Keratinocyte (primary cell): ENCODE data around the gene SREBF1. TPM values are rescaled to one million over a fixed set of nuclear protein-coding genes. Genes with fewer than 3 reads are reported as not detected.

Experiments used
- DNase-seq: peaks from one replicate; pipeline ENCODE4 v3.0.0-alpha.2; 2011; ENCODE audit warnings: low read depth, missing footprints, low spot score
- FAIRE-seq: peaks from 2 replicates; lab custom pipeline; 2011; peaks lifted over from hg19 to GRCh38; lab: Jason Lieb, UNC
- H2AFZ ChIP-seq: 2 replicates; pipeline ENCODE4 v1.6.0; 2012; ENCODE audit warnings: low read length, control low read depth, inconsistent platforms; ENCODE audit not compliant: control insufficient read depth
- H3K27ac ChIP-seq: 2 replicates; pipeline ENCODE4 v1.5.1; 2011; ENCODE audit warnings: low read length; ENCODE audit not compliant: control insufficient read depth, insufficient read depth
- H3K27me3 ChIP-seq: 3 replicates; pipeline ENCODE4 v1.6.0; 2011; ENCODE audit warnings: low read length; ENCODE audit not compliant: control insufficient read depth, insufficient read depth; ENCODE audit errors: extremely low read depth
- H3K36me3 ChIP-seq, 2 experiments: 2 replicates in 1 of 2; 3 replicates in 1 of 2; pipeline ENCODE4 v1.5.1; 2011; ENCODE audit warnings: low read length in 2 of 2, mild to moderate bottlenecking in 1 of 2; ENCODE audit not compliant: control insufficient read depth in 2 of 2, insufficient read depth in 2 of 2; ENCODE audit errors: extremely low read depth in 1 of 2
- H3K4me1 ChIP-seq: 3 replicates; pipeline ENCODE4 v1.5.1; 2011; ENCODE audit warnings: low read length; ENCODE audit not compliant: control insufficient read depth, insufficient read depth; ENCODE audit errors: extremely low read depth
- H3K4me2 ChIP-seq: 3 replicates; pipeline ENCODE4 v1.6.0; 2011; ENCODE audit warnings: low read depth, low read length; ENCODE audit not compliant: control insufficient read depth, insufficient read depth; ENCODE audit errors: extremely low read depth
- H3K4me3 ChIP-seq, 3 experiments: fragments of 200-600 bp in 1 of 3; sonication (generic) in 1 of 3; 2 replicates in 2 of 3; 3 replicates in 1 of 3; pipeline ENCODE4 v1.5.1; 2011 to 2016; ENCODE audit warnings: low read length in 3 of 3, mild to moderate bottlenecking in 3 of 3, control low read depth in 2 of 3, inconsistent platforms in 1 of 3, low read depth in 1 of 3, mixed read lengths in 1 of 3, mixed run types in 1 of 3, moderate library complexity in 1 of 3; ENCODE audit not compliant: control insufficient read depth in 2 of 3, insufficient read depth in 2 of 3; ENCODE audit errors: extremely low read depth in 1 of 3
- H3K79me2 ChIP-seq: 2 replicates; pipeline ENCODE4 v1.6.0; 2012; ENCODE audit warnings: low read length; ENCODE audit not compliant: control insufficient read depth, insufficient read depth
- H3K9ac ChIP-seq: 3 replicates; pipeline ENCODE4 v1.6.0; 2011; ENCODE audit warnings: low read length; ENCODE audit not compliant: control insufficient read depth, insufficient read depth; ENCODE audit errors: extremely low read depth
- H3K9me1 ChIP-seq: 3 replicates; pipeline ENCODE4 v1.6.0; 2011; ENCODE audit warnings: low read length; ENCODE audit not compliant: control insufficient read depth, insufficient read depth; ENCODE audit errors: extremely low read depth
- H3K9me3 ChIP-seq: 2 replicates; pipeline ENCODE4 v1.5.1; 2012; ENCODE audit warnings: low read depth, low read length; ENCODE audit not compliant: control insufficient read depth
- H4K20me1 ChIP-seq: 3 replicates; pipeline ENCODE4 v1.6.0; 2011; ENCODE audit warnings: low read length; ENCODE audit not compliant: control insufficient read depth, insufficient read depth; ENCODE audit errors: extremely low read depth
- EZH2 ChIP-seq: IDR thresholded peaks from one replicate; pipeline ENCODE4 v1.6.1; 2012; ENCODE audit warnings: inconsistent platforms, mild to moderate bottlenecking, low read length, moderate library complexity
- dilution Hi-C: fragments of 300-500 bp; cut with MboI; formaldehyde crosslinking; loops from one replicate; pipeline ENCODE4 v1.7.0; 2020; ENCODE audit warnings: low sequenced_read_pairs; ENCODE audit not compliant: extremely low pct_ligation_motif_present
- polyA plus RNA-seq, 5 experiments: library from polyadenylated mRNA; depleted of rRNA in 3 of 5; stranded (reverse) in 3 of 5; stranded (forward) in 1 of 5; unstranded in 1 of 5; fragments of >200 nt; gene quantifications; 1 replicate in 1 of 5; 2 replicates in 3 of 5; 3 replicates in 1 of 5; pipeline versions ENCODE4 v1.2.1 to v1.2.3, GENCODE V29; 2011 to 2012; ENCODE audit warnings: missing spikeins in 2 of 5, low read depth in 1 of 5, low replicate concordance in 1 of 5
- TF ChIP-seq, protein P1 (sequence below), 3 experiments: IDR thresholded peaks in 1 of 3; conservative IDR thresholded peaks in 1 of 3; optimal IDR thresholded peaks in 1 of 3; 2 replicates in 2 of 3; 3 replicates in 1 of 3; pipeline versions ENCODE3 to v1.5.1; 2011; ENCODE audit warnings: low read length in 3 of 3, mild to moderate bottlenecking in 3 of 3, moderate library complexity in 2 of 3, control low read depth in 1 of 3, inconsistent platforms in 1 of 3; ENCODE audit not compliant: insufficient read depth in 2 of 3; ENCODE audit errors: extremely low read depth in 1 of 3

SREBF1 gene
- polyA plus RNA-seq, 1 donor (not counting 4 experiments of a cell fraction or from before 2014, with no cell fraction given), result 51.7 TPM

DNA sequence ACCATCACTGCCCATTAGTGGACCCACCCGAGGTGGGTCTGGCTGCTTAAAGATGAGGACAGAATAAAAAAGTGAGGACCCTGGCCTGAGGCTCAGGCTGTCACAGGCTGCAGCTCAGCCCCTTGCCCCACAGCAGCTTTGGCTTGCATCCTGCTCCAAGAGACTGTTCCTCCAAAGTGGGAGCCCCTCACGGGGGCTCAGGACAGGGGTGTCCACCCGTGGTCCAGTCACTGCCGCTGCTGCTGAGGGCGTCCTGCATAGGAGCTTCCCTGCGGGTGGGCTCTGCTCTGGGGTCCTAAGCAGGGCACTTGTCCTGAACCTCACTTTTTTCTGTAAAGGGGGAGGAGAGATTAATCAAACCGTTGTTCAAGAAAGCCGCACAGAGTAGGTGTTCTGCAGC, 47.8 kb downstream of the SREBF1 start:
- DNase-seq, result no peak
- no peak overlapping the region for H3K27ac ChIP-seq
- H3K36me3 ChIP-seq, result peaks cover 3% of the 10 kb centered on the region in 2 experiments
- TF ChIP-seq EZH2, result no peak
- TF ChIP-seq, protein P1, sequence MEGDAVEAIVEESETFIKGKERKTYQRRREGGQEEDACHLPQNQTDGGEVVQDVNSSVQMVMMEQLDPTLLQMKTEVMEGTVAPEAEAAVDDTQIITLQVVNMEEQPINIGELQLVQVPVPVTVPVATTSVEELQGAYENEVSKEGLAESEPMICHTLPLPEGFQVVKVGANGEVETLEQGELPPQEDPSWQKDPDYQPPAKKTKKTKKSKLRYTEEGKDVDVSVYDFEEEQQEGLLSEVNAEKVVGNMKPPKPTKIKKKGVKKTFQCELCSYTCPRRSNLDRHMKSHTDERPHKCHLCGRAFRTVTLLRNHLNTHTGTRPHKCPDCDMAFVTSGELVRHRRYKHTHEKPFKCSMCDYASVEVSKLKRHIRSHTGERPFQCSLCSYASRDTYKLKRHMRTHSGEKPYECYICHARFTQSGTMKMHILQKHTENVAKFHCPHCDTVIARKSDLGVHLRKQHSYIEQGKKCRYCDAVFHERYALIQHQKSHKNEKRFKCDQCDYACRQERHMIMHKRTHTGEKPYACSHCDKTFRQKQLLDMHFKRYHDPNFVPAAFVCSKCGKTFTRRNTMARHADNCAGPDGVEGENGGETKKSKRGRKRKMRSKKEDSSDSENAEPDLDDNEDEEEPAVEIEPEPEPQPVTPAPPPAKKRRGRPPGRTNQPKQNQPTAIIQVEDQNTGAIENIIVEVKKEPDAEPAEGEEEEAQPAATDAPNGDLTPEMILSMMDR (optimal IDR thresholded peaks at IDR 0.05 in 1 of 3, IDR thresholded peaks at IDR 0.05 in 1 of 3, conservative IDR thresholded peaks at IDR 0.05 in 1 of 3; ENCODE audit: extremely low read depth in 1 of 3, insufficient read depth in 2 of 3, low read length in 3 of 3), result no peak
- H3K4me1 ChIP-seq, result peaks cover 19% of the 10 kb centered on the region
- peaks cover 13% of the 10 kb centered on the region for H4K20me1 ChIP-seq
- H3K4me2 ChIP-seq, result no peak overlapping the region
- no peak overlapping the region for H3K9ac ChIP-seq
- H3K27me3 ChIP-seq, result no peaks in the 10 kb centered on the region
- no peak for FAIRE-seq
- H3K4me3 ChIP-seq, result no peak overlapping the region
- no peaks in the 10 kb centered on the region for H3K9me3 ChIP-seq
- peaks cover 63% of the 10 kb centered on the region for H3K79me2 ChIP-seq
- dilution Hi-C loops, result no loop called here
- H3K9me1 ChIP-seq, result no peaks in the 10 kb centered on the region
- no peak overlapping the region for H2AFZ ChIP-seq

DNA sequence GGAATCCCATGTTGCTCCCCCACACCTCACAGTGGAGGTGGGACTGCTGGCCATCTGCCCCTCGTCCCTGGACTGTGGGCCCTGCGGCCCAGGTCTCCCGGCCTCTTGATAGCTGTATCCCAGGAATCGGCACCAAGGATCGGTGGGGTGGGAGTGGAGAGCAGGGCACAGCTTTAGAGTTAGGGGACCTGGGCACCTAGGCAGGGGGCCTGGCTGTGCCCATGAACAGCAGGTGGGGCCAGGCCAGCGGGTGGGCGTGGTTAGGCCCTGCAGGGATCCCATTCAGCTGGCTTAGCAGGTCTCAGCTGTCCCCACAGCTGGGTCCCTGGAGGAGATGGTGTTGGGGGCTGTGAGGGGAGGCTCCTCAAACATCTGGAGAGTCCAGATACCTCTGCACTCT, 49.2 kb downstream of the SREBF1 start:
- Histone ChIP-seq H3K9me3 (no peaks in the 10 kb centered on the region), H3K27me3 (no peaks in the 10 kb centered on the region), H3K79me2 (peaks cover 68% of the 10 kb centered on the region), H3K36me3 (peaks cover 0 to 2% of the 10 kb centered on the region in 2 experiments), H3K27ac (no peak overlapping the region), H3K9me1 (no peaks in the 10 kb centered on the region), H3K4me1 (peaks cover 29% of the 10 kb centered on the region), H2AFZ (no peak overlapping the region), H3K9ac (no peak overlapping the region), H4K20me1 (peaks cover 13% of the 10 kb centered on the region), H3K4me2 (no peak overlapping the region), H3K4me3 (no peak overlapping the region)
- dilution Hi-C loops, result no loop called here
- DNase-seq (no peak), FAIRE-seq (no peak)
- TF ChIP-seq EZH2, result no peak
- TF ChIP-seq, protein P1 (optimal IDR thresholded peaks at IDR 0.05 in 1 of 3, IDR thresholded peaks at IDR 0.05 in 1 of 3, conservative IDR thresholded peaks at IDR 0.05 in 1 of 3; ENCODE audit: extremely low read depth in 1 of 3, insufficient read depth in 2 of 3, low read length in 3 of 3), result no peak
